ENCODE measurements around the gene RPS4Y1. TPM values are rescaled to one million over a fixed set of nuclear protein-coding genes. Genes with fewer than 3 reads are reported as not detected.

Gene RPS4Y1
- total RNA-seq, 1 experiment from 2014 or later, result 176 TPM

DNA sequence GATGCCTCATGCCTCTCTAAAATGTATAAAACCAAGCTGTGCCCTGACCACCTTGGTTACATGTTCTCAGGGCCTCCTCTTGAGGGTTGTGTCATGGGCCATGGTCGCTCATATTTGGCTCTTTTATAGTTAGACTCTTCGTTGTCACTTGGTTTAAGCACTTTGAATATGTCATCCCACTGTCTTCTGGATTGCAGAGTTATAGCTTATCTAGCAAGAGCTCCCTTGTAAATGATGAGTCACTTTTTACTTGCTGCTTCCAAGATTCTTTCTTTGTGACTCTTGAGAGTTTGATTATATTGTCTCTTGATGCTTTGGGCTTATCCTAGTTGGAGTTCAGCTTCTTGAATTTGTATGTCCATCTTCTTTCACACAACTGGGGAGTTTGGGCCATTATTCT is 19.1 kb downstream of the RPS4Y1 start:
- Histone ChIP-seq H4K20me1 (ENCODE audit: insufficient read depth) (no peaks in the 10 kb centered on the region), H3K9me2 (ENCODE audit: insufficient read depth) (no peaks in the 10 kb centered on the region), H3K4me3 (replicated peaks in 1 of 2; ENCODE audit: low read depth in 1 of 2, low read length in 2 of 2) (no peak overlapping the region), H3K36me3 (ENCODE audit: control insufficient read depth in 1 of 2, insufficient read depth in 2 of 2, low read length in 2 of 2) (no peaks in the 10 kb centered on the region), H3K9me3 (ENCODE audit: control insufficient read depth in 1 of 2, insufficient read depth in 1 of 2, low read depth in 1 of 2, low read length in 2 of 2) (no peaks in the 10 kb centered on the region), H3K27me3 (ENCODE audit: insufficient read depth, low read length) (no peaks in the 10 kb centered on the region), H3K27ac (ENCODE audit: low read depth, low read length) (no peak overlapping the region), H3K9ac (ENCODE audit: low read length) (no peak overlapping the region), H3K79me2 (ENCODE audit: insufficient read depth, low read length) (peaks cover 79% of the 10 kb centered on the region), H2AFZ (ENCODE audit: low read depth, low read length, poor library complexity, severe bottlenecking) (no peak overlapping the region), H3K4me1 (ENCODE audit: control insufficient read depth in 1 of 2, insufficient read depth in 2 of 2, low read length in 2 of 2) (no peaks in the 10 kb centered on the region), H3K4me2 (ENCODE audit: low read length) (no peak overlapping the region)
- CTCF ChIA-PET, result no interaction called here
- POLR2A ChIA-PET, result no interaction called here
- TF ChIP-seq ATF3 (IDR thresholded peaks at IDR 0.05) (no peak), YY1 (IDR thresholded peaks at IDR 0.05; ENCODE audit: extremely low read depth, insufficient replicate concordance, low read depth, low read length) (no peak), ELF1 (IDR thresholded peaks at IDR 0.05; ENCODE audit: borderline replicate concordance, low read depth) (no peak), EZH2 (IDR thresholded peaks at IDR 0.05) (no peak), POLR2A (IDR thresholded peaks at IDR 0.05; ENCODE audit: borderline replicate concordance, extremely low read depth, insufficient read depth, insufficient read length) (no peak), EGR1 (IDR thresholded peaks at IDR 0.05; ENCODE audit: low read depth) (no peak), FOSL1 (IDR thresholded peaks at IDR 0.05; ENCODE audit: low read depth) (no peak)
- TF ChIP-seq, protein P1, sequence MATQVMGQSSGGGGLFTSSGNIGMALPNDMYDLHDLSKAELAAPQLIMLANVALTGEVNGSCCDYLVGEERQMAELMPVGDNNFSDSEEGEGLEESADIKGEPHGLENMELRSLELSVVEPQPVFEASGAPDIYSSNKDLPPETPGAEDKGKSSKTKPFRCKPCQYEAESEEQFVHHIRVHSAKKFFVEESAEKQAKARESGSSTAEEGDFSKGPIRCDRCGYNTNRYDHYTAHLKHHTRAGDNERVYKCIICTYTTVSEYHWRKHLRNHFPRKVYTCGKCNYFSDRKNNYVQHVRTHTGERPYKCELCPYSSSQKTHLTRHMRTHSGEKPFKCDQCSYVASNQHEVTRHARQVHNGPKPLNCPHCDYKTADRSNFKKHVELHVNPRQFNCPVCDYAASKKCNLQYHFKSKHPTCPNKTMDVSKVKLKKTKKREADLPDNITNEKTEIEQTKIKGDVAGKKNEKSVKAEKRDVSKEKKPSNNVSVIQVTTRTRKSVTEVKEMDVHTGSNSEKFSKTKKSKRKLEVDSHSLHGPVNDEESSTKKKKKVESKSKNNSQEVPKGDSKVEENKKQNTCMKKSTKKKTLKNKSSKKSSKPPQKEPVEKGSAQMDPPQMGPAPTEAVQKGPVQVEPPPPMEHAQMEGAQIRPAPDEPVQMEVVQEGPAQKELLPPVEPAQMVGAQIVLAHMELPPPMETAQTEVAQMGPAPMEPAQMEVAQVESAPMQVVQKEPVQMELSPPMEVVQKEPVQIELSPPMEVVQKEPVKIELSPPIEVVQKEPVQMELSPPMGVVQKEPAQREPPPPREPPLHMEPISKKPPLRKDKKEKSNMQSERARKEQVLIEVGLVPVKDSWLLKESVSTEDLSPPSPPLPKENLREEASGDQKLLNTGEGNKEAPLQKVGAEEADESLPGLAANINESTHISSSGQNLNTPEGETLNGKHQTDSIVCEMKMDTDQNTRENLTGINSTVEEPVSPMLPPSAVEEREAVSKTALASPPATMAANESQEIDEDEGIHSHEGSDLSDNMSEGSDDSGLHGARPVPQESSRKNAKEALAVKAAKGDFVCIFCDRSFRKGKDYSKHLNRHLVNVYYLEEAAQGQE (IDR thresholded peaks at IDR 0.05; ENCODE audit: low read depth), result no peak
- intact Hi-C loops (cut with micrococcal nuclease), result no loop called here
- RAD21 ChIA-PET (ENCODE audit: low non-redundant PET in 1 of 2, low total read pairs in 2 of 2, uncharacterized antibody in 2 of 2, unreplicated experiment in 2 of 2), result no interaction called here
- DNase-seq (ENCODE audit: low read depth, low spot score), result no peak
- BruUV-seq (replicated peaks), result no TSS peak
- ATAC-seq, result no peak
